Osteocyte (in vitro differentiated cells): Measurements from ENCODE around the gene SPAG16. TPM values are rescaled to one million over a fixed set of nuclear protein-coding genes. Genes with fewer than 3 reads are reported as not detected.

Source experiments
- DNase-seq: peaks from one replicate; pipeline ENCODE4 v3.0.0; 2021; ENCODE audit warnings: mixed read lengths; ENCODE audit not compliant: unreplicated experiment; ENCODE audit errors: extremely low spot score
- H3K27ac Mint-ChIP-seq: one replicate; pipeline ENCODE4 v1.8.0; 2021; ENCODE audit warnings: mild to moderate bottlenecking, mixed read lengths; ENCODE audit not compliant: unreplicated experiment
- H3K27me3 Mint-ChIP-seq: one replicate; pipeline ENCODE4 v1.8.0; 2021; ENCODE audit warnings: mixed read lengths; ENCODE audit not compliant: unreplicated experiment
- H3K36me3 Mint-ChIP-seq: one replicate; pipeline ENCODE4 v1.8.0; 2021; ENCODE audit warnings: mixed read lengths; ENCODE audit not compliant: unreplicated experiment
- H3K4me1 Mint-ChIP-seq: one replicate; pipeline ENCODE4 v1.8.0; 2021; ENCODE audit warnings: mixed read lengths; ENCODE audit not compliant: unreplicated experiment
- H3K4me3 Mint-ChIP-seq: one replicate; pipeline ENCODE4 v1.8.0; 2021; ENCODE audit warnings: mild to moderate bottlenecking, moderate library complexity, mixed read lengths; ENCODE audit not compliant: unreplicated experiment
- H3K9me3 Mint-ChIP-seq: one replicate; pipeline ENCODE4 v1.8.0; 2021; ENCODE audit warnings: mixed read lengths; ENCODE audit not compliant: unreplicated experiment
- total RNA-seq: library from RNA; stranded (reverse); gene quantifications from 2 replicates; pipeline ENCODE4 v1.2.1, GENCODE V29; 2021
- TF ChIP-seq, protein P1 (sequence below): fragments of 200-600 bp; sonication (generic); IDR thresholded peaks from 2 replicates; pipeline ENCODE4 v1.5.0; 2021; ENCODE audit warnings: antibody characterized with exemption, mild to moderate bottlenecking, moderate library complexity

Gene SPAG16
- total RNA-seq, 1 donor from 2014 or later = 20.7 TPM

DNA sequence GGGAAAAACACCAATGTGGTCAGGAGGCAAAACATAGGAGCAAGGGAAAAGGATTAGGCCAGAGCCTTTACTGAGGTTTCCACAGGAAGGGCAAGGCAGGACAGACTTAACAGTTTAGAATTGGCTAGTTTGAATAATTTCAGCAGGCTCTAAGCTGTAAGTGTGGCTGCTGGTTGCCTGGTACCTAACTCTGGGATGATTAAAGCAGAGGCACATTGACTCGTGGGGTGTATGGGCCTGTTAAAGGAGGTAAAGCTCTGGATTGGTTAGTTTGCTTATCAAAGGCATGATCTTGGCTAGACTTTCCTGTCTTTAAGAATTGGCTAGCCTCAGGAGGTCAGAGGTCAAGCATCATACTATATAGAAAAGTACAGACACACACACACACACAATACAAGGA is 132.6 kb downstream of the SPAG16 start:
- Mint-ChIP-seq H3K4me3 (no peak overlapping the region), H3K4me1 (no peaks in the 10 kb centered on the region), H3K27me3 (no peaks in the 10 kb centered on the region), H3K9me3 (no peaks in the 10 kb centered on the region), H3K36me3 (no peaks in the 10 kb centered on the region), H3K27ac (no peak overlapping the region)
- DNase-seq = no peak
- TF ChIP-seq, protein P1, sequence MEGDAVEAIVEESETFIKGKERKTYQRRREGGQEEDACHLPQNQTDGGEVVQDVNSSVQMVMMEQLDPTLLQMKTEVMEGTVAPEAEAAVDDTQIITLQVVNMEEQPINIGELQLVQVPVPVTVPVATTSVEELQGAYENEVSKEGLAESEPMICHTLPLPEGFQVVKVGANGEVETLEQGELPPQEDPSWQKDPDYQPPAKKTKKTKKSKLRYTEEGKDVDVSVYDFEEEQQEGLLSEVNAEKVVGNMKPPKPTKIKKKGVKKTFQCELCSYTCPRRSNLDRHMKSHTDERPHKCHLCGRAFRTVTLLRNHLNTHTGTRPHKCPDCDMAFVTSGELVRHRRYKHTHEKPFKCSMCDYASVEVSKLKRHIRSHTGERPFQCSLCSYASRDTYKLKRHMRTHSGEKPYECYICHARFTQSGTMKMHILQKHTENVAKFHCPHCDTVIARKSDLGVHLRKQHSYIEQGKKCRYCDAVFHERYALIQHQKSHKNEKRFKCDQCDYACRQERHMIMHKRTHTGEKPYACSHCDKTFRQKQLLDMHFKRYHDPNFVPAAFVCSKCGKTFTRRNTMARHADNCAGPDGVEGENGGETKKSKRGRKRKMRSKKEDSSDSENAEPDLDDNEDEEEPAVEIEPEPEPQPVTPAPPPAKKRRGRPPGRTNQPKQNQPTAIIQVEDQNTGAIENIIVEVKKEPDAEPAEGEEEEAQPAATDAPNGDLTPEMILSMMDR = no peak

DNA sequence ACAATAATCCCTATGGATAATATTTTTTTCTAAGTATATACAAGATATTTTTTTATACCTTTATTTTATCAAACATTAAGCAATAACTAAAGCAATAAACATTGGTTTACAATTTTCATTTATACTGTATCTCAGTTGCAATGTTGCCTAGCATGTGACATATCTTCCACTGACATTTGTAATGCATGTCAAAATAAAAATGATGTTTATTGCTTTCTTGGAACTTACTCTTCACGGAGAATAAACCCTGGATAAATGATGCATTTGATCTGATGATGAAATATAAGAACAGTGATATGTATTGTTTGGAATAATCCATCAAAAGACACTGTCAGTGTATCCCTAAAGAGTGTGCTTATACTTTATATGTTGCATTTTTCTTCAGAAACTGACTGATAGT is 135.7 kb downstream of the SPAG16 start:
- H3K27ac Mint-ChIP-seq = no peak overlapping the region
- no peaks in the 10 kb centered on the region for H3K27me3 Mint-ChIP-seq
- TF ChIP-seq, protein P1 = no peak
- no peak for DNase-seq
- H3K36me3 Mint-ChIP-seq = no peaks in the 10 kb centered on the region
- no peak overlapping the region for H3K4me3 Mint-ChIP-seq
- H3K9me3 Mint-ChIP-seq = no peaks in the 10 kb centered on the region
- H3K4me1 Mint-ChIP-seq = no peaks in the 10 kb centered on the region

DNA sequence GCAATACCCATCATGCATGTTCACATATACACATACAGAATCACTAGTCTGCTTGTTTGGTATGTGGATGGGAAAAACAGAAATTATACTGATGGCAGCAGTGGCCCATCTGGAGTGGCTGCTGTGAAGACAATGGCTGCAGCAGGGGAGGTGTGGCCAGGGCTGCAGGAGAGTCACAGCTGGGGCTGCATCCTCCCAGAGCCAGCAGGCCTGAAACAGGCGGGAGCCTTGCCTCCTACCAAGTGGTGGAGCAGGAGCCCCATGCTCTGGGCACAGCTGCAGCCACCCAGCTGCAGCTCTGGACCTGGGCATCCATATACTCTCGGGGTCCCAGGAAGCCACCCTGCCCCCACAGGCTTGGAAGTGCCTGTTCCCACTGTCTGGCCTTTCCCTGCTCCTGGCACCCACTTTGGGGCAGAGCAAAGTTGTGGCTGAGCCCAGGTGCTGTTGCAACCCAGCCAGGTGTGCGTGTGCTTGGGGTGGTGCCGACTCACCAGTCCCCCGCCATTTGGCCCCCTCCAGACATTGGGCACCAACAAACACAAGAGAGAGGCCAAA is 136.6 kb downstream of the SPAG16 start:
- Mint-ChIP-seq H3K9me3 (no peaks in the 10 kb centered on the region), H3K4me1 (no peaks in the 10 kb centered on the region), H3K36me3 (no peaks in the 10 kb centered on the region), H3K27me3 (no peaks in the 10 kb centered on the region), H3K4me3 (no peak overlapping the region), H3K27ac (no peak overlapping the region)
- TF ChIP-seq, protein P1 = no peak
- no peak for DNase-seq

DNA sequence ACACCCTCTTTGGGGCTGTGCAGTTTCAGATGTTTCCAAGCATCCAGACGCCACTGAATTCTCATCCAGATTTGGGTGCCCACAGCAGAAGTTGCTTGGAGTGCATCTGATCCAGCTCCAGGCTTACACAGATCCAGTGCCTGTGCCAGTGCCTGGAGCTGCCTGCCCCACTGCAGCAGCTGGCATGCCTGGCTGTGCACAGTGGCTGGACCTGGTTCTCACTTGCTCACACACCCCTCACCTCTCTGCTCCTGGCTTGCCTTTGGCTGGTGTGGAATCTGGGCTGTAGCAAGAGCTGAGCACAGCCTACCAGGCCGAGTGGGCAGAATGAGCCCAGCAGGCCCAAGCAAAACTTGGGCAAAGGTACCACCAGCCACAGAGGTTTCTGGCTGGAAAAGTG is 137.9 kb downstream of the SPAG16 start:
- H3K9me3 Mint-ChIP-seq = no peaks in the 10 kb centered on the region
- H3K4me1 Mint-ChIP-seq = no peaks in the 10 kb centered on the region
- no peak overlapping the region for H3K4me3 Mint-ChIP-seq
- no peaks in the 10 kb centered on the region for H3K27me3 Mint-ChIP-seq
- no peak overlapping the region for H3K27ac Mint-ChIP-seq
- TF ChIP-seq, protein P1 = no peak
- no peaks in the 10 kb centered on the region for H3K36me3 Mint-ChIP-seq
- DNase-seq = no peak

DNA sequence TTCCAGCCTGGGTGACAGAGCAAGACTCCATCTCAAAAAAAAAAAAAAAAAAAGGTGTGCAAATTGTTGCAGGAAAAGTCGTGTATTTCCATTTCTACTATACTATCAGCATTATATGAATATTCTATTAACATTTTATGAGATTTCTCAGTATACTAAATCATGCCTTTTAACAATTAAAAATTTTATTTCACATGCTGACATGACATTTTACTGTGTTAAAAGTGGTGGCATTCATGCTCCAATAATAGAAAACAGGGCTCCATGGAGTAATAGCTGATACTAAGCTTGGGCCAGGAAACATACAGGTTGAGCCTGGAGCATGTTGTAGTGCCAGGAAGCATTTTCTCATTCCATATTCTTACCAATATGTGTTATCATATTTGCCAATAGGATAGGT is 141.4 kb downstream of the SPAG16 start:
- TF ChIP-seq, protein P1 = no peak
- H3K4me3 Mint-ChIP-seq = no peak overlapping the region
- no peak for DNase-seq
- H3K4me1 Mint-ChIP-seq = no peaks in the 10 kb centered on the region
- peaks cover 15% of the 10 kb centered on the region for H3K9me3 Mint-ChIP-seq
- no peak overlapping the region for H3K27ac Mint-ChIP-seq
- H3K36me3 Mint-ChIP-seq = peaks cover 6% of the 10 kb centered on the region
- H3K27me3 Mint-ChIP-seq = no peaks in the 10 kb centered on the region
